CD4-positive, alpha-beta T cell treated with Interleukin-1 beta for 1 hour (primary cell): Measurements from ENCODE around the gene SNRNP70.

Experiments used
- DNase-seq, 2 donors: peaks; one replicate each; pipeline ENCODE4 v3.0.0-alpha.2; 2020 to 2022

SNRNP70 gene

GRCh38 chr19:49102303-49102702 is 17.1 kb downstream of the SNRNP70 start:
- no peak for DNase-seq

GRCh38 chr19:49103331-49104085 is 18.3 kb downstream of the SNRNP70 start:
- DNase-seq, result no peak

- no peak for DNase-seq
These were observed 19.1 kb downstream of the SNRNP70 start for GRCh38 chr19:49104229-49104864.

- peak; percentile 62 to 70 for DNase-seq
These were observed 21.4 kb downstream of the SNRNP70 start for GRCh38 chr19:49106648-49107135.

GRCh38 chr19:49107625-49108459 is 22.6 kb downstream of the SNRNP70 start:
- no peak for DNase-seq

GRCh38 chr19:49109051-49109450 is 23.8 kb downstream of the SNRNP70 start:
- DNase-seq, result no peak

- no peak for DNase-seq
These were observed 24.4 kb downstream of the SNRNP70 start for GRCh38 chr19:49109569-49110233.

- no peak for DNase-seq
These were observed 25.3 kb downstream of the SNRNP70 start for GRCh38 chr19:49110567-49110966.

GRCh38 chr19:49111218-49111998 is 26.2 kb downstream of the SNRNP70 start:
- no peak for DNase-seq

GRCh38 chr19:49113762-49114629 is 28.7 kb downstream of the SNRNP70 start, which contains the start of gene LIN7B:
Gene LIN7B, plus strand, starts transcription at chr19:49114370. Its CDS starts 35 bp downstream, at chr19:49114405.
- DNase-seq, result peak; percentile 81 to 82

- peak; percentile 52 to 55 for DNase-seq
These were observed 29.5 kb downstream of the SNRNP70 start for GRCh38 chr19:49114630-49115363.

GRCh38 chr19:49116544-49116943 is 31.3 kb downstream of the SNRNP70 start:
- DNase-seq, result peak in 1 of 2 donors; percentile 19

- no peak for DNase-seq
These were observed 32.7 kb downstream of the SNRNP70 start for GRCh38 chr19:49117677-49118564.

- DNase-seq, result peak; percentile 96 to 97
These were observed 33.5 kb downstream of the SNRNP70 start, which contains the start of gene C19orf73 for GRCh38 chr19:49118565-49119410. Gene C19orf73, minus strand, starts transcription at chr19:49119143. Its CDS starts 121 bp downstream, at chr19:49119022.

- DNase-seq, result peak; percentile 12 to 35
These were observed 34.4 kb downstream of the SNRNP70 start, which contains the start of gene PPFIA3 for GRCh38 chr19:49119411-49120324. Gene PPFIA3, plus strand, starts transcription at chr19:49119544. Its CDS starts 8,330 bp downstream, at chr19:49127874.

GRCh38 chr19:49120325-49120683 is 35.1 kb downstream of the SNRNP70 start:
- DNase-seq, result no peak

GRCh38 chr19:49120868-49121267 is 35.6 kb downstream of the SNRNP70 start:
- DNase-seq, result no peak
